HG02840 (cell line): ENCODE measurements around the gene DNAJB11.
A peak's percentile ranks its signal among the peaks of the same experiment; 100 is the strongest.
"Not testable (repeated sequence)": the region's sequence is repeated elsewhere in the genome, so short reads cannot be mapped to it uniquely, and the experiment has no call there.

Experiments used
- ATAC-seq: cut with Tn5 transposase; IDR thresholded peaks from one replicate; pipeline ENCODE4 v1.9.1; 2021; ENCODE audit warnings: mild to moderate bottlenecking, moderate library complexity, moderate number of reproducible peaks; ENCODE audit not compliant: unreplicated experiment, low FRiP score

DNAJB11 gene

GRCh38 chr3:186616299-186616617 is 45.7 kb downstream of the DNAJB11 start:
- no peak for ATAC-seq

DNA sequence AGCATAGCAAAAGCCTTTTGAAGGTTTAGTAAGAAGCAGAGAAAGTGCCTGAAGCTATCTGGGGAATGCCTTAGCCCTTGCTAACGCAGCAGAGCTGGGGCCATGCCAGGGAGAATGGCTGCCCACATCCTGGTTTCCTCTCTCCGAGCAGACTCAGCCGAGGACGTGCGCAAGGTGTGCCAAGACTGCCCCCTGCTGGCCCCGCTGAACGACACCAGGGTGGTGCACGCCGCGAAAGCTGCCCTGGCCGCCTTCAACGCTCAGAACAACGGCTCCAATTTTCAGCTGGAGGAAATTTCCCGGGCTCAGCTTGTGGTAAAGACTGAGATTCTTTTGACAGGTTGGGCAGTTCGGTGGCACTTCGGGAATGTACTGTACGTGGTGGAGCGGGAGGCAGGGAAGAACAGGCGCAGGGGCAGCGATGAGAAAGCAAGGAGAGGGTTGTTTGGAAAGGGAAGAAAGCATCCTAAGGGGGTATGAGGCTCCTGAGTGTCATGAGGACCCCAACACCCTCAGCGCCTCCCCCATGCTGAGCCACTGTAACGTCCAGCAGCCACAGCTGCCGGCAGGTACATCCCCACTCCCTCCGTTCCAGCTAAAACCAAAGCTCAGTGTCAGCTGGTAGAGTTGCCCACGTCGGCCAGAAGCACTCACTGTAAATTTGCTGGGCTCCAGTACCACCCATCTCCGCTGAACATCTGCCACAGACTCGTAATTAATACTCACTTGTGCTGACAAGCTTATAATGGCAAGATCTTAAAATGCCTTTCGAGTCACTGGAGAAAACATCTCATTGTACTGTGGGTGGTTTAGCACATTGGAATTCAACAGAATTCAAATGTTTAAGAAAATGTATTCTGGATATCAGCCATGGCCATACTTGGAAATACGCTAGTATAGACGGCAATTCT is 46.8 kb downstream of the DNAJB11 start:
- peak; percentile 75 for ATAC-seq

DNA sequence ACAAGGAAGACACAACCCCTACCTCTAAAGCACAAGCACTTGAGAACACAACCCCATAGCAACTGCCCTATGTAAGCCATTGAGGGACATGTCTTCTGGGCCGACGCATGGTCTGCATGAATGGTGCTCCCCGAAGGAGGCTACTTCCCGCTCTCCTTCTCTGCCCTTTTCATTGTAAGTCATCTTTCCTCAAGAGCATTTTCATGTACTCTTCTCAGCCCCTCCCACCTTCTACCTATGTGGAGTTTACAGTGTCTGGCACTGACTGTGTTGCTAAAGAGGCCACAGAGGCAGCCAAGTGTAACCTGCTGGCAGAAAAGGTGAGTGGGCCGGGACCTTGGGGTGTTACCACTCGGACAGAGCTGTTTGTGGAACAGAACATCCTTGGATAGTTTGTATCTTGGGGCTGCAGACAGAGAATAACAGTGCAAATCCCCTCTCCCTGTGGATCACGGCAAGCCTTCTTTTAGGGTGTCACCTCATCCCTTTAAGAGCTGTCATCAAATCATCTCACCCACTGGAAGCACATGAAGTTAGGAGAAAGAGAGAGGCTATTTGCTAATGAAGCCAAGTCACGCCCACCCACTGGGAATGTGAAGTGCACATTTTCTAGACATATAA is 47.9 kb downstream of the DNAJB11 start:
- ATAC-seq, result no peak

GRCh38 chr3:186619787-186620212 is 49.3 kb downstream of the DNAJB11 start:
- no peak for ATAC-seq

DNA sequence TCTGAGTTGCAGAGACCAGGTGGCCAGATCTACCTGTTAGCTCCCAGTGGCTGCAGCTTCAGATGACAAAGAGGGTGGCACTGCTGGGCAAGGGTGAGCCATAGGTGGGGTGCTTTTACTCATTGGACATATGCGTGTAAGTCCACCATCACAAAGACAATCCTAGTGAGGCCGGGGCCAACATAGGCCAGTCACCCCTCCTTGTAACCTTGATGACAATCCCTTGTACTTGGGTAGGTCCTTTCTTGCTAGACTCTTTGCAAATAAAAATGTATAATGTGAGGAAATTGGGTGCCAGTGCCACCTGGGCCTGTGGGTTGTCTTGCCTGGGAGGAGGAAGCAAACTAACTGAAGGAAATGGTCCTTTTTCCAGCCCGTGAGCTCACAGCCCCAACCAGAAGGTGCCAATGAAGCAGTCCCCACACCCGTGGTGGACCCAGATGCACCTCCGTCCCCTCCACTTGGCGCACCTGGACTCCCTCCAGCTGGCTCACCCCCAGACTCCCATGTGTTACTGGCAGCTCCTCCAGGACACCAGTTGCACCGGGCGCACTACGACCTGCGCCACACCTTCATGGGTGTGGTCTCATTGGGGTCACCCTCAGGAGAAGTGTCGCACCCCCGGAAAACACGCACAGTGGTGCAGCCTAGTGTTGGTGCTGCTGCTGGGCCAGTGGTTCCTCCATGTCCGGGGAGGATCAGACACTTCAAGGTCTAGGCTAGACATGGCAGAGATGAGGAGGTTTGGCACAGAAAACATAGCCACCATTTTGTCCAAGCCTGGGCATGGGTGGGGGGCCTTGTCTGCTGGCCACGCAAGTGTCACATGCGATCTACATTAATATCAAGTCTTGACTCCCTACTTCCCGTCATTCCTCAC is 49.9 kb downstream of the DNAJB11 start:
- no peak for ATAC-seq

DNA sequence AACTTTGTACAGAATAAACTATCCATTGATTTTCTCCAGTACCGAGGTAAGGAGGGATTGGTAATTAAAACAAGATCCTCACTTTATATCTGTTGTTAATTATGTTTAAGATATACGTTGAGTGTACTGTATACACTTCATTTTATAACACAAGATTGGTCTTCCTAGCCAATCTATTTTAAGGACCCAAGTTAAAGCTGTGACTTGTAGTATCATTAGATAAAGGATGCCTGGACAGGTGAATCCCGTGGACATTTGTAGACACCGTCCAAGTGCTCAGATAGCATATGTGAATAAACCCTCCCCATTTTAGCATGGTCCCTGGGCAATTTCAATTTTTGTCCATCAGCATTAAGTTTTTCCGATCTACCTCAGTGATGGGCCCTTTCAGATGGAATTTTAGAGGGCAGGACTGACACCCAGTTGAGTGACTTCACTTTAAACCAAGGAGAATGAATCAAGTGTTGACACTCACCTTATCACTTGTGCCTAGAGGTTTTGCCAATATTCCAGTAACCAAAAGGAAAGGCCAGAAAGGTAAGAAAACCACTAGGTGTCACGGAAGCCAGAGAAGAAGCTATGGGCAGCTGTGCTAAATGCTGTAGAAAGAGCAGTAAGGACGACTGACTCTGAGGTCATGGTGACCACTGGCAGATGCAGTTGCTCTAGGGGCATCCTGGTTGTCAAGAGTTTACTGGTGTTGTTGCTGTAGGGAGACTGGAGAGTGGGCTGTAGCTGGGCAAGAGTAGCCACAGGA is 51.6 kb downstream of the DNAJB11 start:
- ATAC-seq, result no peak

DNA sequence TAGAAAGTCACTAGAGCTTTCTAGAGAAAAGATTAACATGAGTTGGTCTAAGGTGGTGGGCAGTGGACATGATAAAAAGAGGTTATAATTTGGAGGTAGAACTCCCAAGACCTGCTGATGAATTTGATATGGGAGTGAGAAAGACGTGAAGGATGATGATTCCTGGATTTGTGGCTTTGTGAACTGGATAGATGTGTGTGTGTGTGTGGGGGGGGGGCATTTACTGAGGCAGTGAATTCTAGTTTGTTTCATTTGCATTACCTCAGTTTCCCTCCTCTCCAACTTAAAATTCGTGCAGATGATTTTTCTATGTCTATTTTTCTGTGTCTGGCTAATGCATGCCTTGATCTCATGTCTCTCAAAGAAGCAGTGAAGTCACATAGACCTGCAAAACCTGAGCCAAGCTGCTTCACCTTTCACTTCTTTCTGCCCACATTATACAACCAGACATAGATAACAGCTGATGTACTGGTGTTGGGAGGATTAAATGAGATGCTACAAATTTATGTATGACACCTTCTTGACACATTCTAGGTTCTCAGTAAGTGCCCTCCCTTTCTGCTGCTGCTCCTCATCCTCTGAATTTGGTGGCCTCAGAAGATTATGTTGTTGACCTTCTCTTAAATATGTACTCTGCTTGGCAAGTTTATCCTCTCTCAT is 52.3 kb downstream of the DNAJB11 start:
- no peak for ATAC-seq

DNA sequence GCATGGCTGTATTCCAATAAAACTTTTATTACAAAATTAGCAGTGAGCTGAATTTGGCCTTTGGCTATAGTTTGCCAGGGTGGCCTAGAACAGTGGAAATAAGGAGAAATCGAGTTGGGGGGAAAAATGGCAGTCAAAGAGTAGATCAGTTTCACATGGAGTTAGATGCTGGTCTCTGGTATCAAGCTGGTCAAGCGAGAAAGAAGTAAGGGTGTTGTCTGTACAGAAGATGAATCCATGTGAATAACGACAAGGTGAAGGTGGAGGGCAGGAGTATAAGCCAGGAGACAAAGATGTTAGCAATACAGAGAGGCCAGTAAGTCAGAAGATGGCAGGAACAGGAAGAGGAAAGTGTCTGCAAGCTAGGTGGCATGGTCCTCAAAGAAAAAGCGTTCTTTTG is 54.1 kb downstream of the DNAJB11 start:
- ATAC-seq, result no peak

- no peak for ATAC-seq
These were observed 55.1 kb downstream of the DNAJB11 start for GRCh38 chr3:186625600-186626042.

- no peak for ATAC-seq
These were observed 55.8 kb downstream of the DNAJB11 start for GRCh38 chr3:186626254-186626847.

- ATAC-seq, result no peak
These were observed 57.4 kb downstream of the DNAJB11 start for GRCh38 chr3:186627852-186628414.

DNA sequence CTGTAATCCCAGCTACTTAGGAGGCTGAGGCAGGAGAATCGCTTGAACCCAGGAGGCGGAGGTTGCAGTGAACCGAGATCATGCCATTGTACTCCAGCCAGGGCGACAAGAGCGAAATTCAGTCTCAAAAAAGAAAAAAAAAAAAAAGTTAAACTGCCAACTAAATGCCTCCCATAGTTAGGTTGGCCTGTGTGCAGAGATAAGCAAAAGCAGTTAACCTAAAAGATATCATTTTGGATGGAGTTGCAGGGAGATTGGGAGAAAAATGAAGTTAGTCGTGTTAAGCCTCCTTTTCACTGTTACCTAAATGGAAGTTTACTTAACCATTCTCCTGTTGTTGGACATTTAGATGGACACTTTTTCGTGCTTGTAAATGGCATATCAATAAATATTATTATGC is 58.2 kb downstream of the DNAJB11 start:
- ATAC-seq, result no peak

DNA sequence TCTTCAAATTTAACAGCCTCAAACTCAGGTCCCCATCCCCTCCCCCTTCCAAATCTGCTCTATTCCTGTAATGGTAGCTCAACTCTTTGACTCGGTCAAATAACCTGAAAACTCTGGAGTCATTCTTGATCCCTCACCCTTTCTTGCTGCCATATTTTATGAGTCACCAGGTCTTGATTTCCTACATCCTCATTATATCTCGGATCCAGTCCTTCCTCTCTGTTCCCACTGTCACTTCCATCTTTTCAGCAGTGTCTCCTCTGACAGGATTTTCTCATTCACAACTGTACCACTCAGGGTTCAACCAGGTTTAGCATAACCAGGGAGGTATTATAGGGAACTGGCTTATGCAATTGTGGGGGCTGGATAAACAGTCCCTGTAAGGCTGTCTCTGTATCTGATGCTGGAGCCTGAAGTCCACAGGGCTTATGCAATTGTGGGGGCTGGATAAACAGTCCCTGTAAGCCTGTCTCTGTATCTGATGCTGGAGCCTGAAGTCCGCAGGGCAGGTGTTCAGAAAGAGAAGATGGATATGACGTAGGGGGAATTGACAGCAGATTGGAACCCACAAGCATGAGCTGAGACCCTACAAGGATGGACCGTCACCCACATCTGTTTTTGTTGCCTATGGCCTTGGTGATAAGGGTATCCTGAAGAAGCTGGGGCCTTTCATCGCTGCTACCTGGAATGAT is 60.6 kb downstream of the DNAJB11 start:
- ATAC-seq, result no peak

DNA sequence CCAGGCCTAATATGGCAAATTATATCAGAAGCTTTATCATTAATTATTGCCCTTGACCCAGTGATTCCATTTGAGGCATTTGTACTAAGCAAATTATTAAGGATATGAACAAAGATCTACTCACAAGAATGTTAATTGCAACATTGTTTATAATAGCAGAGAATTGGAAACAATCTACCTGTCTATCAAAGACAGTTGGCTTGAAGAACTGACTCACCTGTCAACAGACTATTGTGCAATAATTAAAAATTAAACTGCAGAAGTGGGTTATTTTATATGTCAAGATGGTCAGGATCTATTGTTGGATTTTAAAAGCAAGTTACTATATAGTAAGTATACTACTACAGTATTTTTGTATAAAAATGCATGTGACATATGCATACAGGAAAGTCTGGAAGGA is 63.0 kb downstream of the DNAJB11 start:
- ATAC-seq, result no peak

DNA sequence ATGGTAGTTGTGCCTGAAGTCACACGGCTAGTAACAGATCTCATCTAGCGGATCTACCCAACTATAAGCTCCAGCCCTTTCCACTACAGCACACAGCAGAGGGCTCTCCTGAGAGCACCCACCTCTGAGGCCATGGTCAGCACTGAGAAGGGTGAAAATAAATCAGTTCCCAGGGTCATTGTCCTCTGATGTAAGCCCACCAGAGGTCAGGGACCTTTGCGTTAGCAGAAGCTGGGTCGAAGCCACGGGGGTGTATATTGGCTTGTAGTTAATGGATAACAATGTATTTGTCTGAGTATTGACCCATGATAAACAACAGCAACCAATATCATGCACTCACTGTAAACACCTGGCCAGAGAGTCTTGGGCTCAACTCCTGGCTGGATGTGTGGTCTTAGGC is 63.7 kb downstream of the DNAJB11 start:
- ATAC-seq, result not testable (repeated sequence)
